ENCODE data around the gene DCUN1D2.

The DCUN1D2 gene

DNA sequence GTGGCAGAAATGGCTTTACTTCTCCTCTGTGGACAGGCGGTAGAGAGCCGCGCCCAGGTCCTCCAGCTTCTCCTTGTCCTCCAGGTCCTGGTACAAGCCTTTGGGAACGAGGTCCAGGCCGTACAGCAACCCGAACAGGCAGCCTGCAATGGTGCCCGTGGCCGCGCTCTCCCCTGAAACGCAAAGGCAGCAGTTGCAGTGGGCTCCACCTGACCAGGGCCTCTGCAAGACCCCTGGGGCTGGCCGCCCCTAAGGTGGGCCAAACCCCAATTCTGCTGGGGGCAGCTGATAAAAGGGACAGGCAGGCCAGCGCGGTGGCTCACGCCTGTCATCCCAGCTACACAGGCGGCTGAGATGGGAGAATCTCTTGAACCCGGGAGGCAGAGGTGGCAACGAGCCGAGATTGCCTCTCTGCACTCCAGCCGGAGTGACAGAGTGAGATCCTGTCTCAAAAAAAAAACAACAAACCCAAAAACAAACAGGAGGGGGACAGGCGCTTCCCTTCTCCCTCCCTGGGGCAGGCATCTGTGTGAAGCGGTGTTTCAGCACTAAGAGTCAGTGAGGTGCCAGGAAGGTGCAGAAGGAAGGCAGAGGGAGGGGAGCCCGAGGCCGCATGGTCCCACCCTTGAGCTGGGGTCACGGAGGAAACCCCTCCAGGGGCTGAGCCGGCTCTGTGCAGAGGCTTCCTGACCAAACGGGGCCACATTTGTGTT, 67.5 kb downstream of the DCUN1D2 start:
- DNase-seq (ENCODE audit: low read depth), result no peak

GRCh38 chr13:113421673-113422270, 68.7 kb downstream of the DCUN1D2 start:
- DNase-seq (ENCODE audit: low read depth), result no peak

- no peak for DNase-seq (ENCODE audit: low read depth)
Observed at GRCh38 chr13:113420833-113421600, 69.5 kb downstream of the DCUN1D2 start.

GRCh38 chr13:113420232-113420631, 70.3 kb downstream of the DCUN1D2 start:
- no peak for DNase-seq (ENCODE audit: low read depth)

GRCh38 chr13:113419531-113420193, 70.8 kb downstream of the DCUN1D2 start:
- DNase-seq (ENCODE audit: low read depth), result no peak

- DNase-seq (ENCODE audit: low read depth), result no peak
Observed at GRCh38 chr13:113418722-113419049, 71.8 kb downstream of the DCUN1D2 start.

DNA sequence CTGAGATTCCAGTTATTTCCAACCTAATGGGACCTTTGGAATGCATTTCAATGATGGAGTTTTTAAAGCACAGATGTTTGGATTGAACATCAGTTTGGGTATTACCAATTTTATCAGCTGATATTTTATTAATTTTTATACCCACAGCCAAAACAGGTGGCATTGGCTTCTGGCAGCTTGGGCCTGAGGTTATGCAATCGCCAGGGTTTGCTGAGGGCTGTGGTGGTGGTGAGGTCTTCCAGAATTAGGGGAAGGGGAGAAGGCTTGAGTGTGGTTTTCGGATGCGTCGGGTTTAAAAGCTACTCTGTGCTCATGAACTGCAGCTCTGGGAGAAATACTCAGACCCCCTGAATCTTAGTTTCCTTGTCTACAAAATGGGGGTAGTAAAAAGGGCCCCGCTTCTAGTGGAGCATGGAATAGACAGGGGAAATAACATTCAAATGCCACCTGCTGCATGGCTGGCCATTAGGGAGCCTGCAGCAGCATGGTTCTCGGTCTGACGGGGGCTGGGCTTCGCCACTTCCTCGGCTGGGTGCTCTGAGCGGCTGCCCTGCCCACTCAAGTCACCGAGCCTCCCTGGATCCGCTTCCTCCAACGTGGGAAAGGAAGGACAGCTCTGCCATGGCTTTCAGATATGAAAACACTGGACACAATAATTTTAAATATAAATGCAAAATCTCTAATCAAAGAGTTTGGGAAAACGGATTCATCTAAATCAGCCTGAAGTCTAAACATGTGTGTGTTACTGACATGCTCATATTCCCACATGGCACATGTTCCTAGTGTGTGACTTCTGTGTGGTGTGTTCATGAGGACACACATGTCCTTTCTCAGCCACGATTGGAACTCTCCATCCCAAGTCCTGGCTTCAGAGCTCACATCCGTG, 72.4 kb downstream of the DCUN1D2 start:
- DNase-seq (ENCODE audit: low read depth), result no peak

GRCh38 chr13:113417008-113417751, 73.3 kb downstream of the DCUN1D2 start:
- DNase-seq (ENCODE audit: low read depth), result no peak

DNA sequence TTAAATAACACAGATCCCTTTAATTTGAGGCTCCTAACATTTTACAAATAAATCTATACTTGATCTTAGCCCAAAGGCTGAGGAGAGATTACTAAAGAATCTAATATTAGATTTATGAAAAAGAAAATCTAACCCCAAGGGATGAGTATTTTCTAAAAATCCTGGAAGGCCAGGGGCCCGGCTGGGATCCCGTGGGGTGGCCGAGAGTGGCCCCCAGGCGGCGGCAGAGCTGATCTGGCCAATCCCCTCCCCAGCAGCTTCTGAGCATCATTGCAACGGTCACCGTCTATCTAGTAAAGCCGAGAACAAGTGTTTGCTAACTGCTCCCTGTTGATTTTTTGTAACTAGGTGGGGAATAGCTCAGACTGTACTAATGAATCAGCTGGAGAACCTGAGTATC, 74.7 kb downstream of the DCUN1D2 start:
- DNase-seq (ENCODE audit: low read depth), result no peak

GRCh38 chr13:113415032-113415431, 75.5 kb downstream of the DCUN1D2 start:
- DNase-seq (ENCODE audit: low read depth), result no peak

GRCh38 chr13:113414335-113414734, 76.2 kb downstream of the DCUN1D2 start:
- no peak for DNase-seq (ENCODE audit: low read depth)

- DNase-seq (ENCODE audit: low read depth), result no peak
Observed at GRCh38 chr13:113413898-113414282, 76.6 kb downstream of the DCUN1D2 start.

- DNase-seq (ENCODE audit: low read depth), result no peak
Observed at GRCh38 chr13:113413178-113413897, 77.2 kb downstream of the DCUN1D2 start.

DNA sequence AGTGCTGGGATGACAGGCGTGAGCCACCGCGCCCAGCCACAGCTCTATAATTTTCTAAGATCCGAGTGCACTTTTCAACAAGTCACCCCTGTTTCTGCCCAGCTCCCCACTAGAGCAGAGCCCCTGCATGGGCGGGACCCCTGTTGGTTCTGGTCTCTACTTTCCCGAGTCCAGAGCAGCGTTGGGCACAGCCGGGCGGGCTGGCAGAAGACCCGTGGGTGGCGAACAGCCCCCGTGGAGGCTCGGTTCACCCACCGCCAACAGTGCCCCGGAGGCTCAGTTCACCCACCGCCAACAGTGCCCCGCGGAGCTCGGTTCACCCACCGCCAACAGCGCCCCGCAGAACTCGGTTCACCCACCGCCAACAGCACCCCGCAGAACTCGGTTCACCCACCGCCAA, 78.1 kb downstream of the DCUN1D2 start:
- no peak for DNase-seq (ENCODE audit: low read depth)

DNA sequence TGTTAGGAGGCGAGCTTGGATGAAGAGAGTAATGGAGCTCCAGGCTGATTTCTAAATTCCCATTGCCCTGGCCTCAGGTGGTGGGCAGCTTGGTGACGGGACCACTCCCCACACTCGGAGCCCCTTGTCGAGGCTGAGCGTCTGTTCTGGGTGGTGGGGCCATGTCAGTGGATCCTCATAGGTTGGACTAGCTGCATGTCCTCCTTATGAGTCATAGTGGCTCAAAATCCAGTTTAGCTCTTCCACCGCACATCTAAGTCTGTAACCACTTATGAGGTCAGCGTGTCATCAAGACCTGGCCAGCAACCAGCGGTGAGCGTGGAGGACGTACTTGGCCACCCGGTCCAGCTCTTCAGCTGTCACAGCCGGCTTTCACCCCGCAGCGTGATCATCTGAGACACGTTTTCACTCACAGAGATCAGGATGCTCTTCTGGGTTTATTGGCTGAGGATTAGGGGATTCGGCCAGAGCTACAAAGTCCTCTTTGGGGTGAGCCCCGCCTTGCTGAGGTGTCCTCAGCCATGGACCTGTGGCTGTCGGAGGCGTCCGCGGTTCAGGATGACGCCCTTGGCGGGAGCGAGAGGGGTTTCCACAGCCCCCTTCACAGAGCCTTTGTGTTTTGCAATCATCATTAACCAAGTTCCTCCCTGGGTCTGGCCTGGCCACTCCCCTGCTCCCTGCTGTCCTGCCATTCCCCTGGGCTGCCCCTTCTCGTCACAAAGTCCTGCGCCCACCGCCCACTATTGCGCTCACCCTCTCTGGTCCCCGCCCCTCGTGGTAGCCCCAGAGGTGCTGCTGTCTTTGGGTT, 79.1 kb downstream of the DCUN1D2 start:
- peak; percentile 93 for DNase-seq (ENCODE audit: low read depth)

GRCh38 chr13:113410472-113411201, 79.9 kb downstream of the DCUN1D2 start:
- peak; percentile 57 for DNase-seq (ENCODE audit: low read depth)

- no peak for DNase-seq (ENCODE audit: low read depth)
Observed at GRCh38 chr13:113408562-113408961, 81.9 kb downstream of the DCUN1D2 start.

DNA sequence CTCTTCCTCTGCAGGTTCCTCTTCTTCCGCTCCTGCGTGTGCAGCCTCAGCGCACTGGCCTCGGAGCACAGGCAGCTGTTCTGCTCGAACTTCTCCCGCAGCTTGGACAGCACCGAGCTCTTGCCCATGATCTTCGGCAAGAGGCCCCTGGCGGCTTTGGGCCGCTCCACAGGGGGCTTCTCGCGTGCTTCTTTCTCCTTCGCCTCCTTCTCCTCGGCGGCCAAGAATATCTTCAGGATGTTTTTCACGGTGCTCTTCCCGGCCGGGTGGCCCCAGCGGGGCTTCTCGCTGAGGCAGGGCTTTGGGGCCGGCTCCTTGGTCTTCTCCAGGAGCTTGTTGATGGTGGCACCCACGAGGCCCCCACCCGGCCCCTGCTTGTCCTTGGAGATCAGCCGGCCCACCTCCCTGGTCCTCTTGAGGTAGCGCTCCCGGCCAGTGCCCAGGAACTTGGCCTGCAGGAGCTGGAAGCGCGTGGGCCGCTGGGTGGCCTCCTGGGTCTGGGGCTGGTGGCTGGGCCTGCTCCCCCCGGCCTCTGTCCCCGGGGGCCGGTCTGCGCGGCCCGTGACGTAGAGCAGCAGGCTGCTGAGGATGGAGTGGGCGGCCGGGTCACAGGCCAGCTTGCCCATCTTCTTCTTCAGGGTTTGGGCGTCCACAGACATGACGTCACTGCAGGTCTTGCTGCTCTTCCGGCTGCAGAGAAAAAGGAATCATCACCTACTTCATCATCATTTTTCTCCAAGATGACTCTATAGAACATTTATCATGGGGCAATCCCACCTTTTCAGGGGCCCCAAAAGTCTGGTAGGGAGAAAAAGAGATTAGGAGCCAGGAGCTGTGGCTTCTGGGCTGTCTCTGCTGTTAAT, 82.7 kb downstream of the DCUN1D2 start:
- DNase-seq (ENCODE audit: low read depth), result no peak
